Retinal pigment epithelial cell (primary cell): ENCODE results near the gene SLC12A9.

Experiments
- DNase-seq: peaks from one replicate; pipeline ENCODE4 v3.0.0-alpha.2; 2010; ENCODE audit warnings: low read depth
- H3K4me3 ChIP-seq: 2 replicates; pipeline ENCODE4 v1.5.1; 2011; ENCODE audit warnings: mild to moderate bottlenecking, low read length, control low read depth, moderate library complexity
- TF ChIP-seq, protein P1 (sequence below): conservative IDR thresholded peaks from 2 replicates; pipeline ENCODE4 v1.5.1; 2011; ENCODE audit warnings: low read depth, low read length, control low read depth, inconsistent platforms

SLC12A9 gene

DNA sequence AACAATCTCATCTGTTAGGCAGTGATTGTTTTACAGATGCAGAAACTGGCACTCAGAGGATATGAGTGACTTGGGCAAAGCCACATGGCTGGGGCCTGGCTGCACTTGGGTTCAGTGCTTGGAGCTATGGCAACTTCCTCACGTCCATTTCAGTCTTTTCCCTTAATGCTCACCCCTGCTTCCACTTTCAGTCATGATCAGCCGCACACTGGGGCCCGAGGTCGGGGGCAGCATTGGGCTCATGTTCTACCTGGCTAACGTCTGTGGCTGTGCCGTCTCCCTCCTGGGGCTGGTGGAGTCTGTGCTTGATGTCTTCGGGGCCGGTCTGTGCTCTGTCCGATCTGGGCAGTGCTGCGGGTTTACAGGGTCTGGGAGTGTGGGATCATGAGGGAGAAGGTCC, 3.0 kb downstream of the SLC12A9 start:
- H3K4me3 ChIP-seq = no peak overlapping the region
- TF ChIP-seq, protein P1, sequence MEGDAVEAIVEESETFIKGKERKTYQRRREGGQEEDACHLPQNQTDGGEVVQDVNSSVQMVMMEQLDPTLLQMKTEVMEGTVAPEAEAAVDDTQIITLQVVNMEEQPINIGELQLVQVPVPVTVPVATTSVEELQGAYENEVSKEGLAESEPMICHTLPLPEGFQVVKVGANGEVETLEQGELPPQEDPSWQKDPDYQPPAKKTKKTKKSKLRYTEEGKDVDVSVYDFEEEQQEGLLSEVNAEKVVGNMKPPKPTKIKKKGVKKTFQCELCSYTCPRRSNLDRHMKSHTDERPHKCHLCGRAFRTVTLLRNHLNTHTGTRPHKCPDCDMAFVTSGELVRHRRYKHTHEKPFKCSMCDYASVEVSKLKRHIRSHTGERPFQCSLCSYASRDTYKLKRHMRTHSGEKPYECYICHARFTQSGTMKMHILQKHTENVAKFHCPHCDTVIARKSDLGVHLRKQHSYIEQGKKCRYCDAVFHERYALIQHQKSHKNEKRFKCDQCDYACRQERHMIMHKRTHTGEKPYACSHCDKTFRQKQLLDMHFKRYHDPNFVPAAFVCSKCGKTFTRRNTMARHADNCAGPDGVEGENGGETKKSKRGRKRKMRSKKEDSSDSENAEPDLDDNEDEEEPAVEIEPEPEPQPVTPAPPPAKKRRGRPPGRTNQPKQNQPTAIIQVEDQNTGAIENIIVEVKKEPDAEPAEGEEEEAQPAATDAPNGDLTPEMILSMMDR = no peak
- no peak for DNase-seq

DNA sequence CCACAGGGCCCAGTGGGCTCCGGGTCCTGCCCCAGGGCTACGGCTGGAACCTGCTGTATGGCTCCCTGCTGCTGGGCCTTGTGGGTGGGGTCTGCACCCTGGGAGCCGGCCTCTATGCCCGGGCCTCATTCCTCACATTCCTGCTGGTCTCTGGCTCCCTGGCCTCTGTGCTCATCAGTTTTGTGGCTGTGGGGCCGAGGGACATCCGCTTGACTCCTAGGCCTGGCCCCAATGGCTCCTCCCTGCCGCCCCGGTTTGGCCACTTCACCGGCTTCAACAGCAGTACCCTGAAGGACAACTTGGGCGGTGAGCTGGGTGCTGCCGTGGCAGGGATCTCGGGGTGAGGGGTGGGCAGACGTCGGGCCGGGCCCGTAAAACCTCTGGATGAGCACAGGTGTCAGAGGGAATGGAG, 4.4 kb downstream of the SLC12A9 start:
- TF ChIP-seq, protein P1 = no peak
- DNase-seq = no peak
- H3K4me3 ChIP-seq = no peak overlapping the region

DNA sequence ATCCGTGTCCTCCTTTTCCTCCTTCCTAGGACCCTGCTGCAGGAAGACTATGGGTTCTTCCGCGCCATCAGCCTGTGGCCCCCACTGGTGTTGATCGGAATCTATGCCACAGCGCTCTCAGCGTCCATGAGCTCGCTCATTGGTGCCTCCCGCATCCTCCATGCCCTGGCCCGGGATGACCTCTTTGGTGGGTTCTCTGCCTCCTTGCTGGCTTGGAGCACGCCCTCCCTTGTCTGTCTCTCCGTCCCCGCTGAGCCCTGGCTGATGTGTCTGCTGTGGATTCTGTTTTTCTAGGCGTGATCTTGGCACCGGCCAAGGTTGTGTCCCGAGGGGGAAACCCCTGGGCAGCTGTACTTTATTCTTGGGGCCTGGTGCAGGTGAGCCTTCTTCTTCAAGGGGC, 7.3 kb downstream of the SLC12A9 start:
- no peak for DNase-seq
- TF ChIP-seq, protein P1 = no peak
- no peak overlapping the region for H3K4me3 ChIP-seq

DNA sequence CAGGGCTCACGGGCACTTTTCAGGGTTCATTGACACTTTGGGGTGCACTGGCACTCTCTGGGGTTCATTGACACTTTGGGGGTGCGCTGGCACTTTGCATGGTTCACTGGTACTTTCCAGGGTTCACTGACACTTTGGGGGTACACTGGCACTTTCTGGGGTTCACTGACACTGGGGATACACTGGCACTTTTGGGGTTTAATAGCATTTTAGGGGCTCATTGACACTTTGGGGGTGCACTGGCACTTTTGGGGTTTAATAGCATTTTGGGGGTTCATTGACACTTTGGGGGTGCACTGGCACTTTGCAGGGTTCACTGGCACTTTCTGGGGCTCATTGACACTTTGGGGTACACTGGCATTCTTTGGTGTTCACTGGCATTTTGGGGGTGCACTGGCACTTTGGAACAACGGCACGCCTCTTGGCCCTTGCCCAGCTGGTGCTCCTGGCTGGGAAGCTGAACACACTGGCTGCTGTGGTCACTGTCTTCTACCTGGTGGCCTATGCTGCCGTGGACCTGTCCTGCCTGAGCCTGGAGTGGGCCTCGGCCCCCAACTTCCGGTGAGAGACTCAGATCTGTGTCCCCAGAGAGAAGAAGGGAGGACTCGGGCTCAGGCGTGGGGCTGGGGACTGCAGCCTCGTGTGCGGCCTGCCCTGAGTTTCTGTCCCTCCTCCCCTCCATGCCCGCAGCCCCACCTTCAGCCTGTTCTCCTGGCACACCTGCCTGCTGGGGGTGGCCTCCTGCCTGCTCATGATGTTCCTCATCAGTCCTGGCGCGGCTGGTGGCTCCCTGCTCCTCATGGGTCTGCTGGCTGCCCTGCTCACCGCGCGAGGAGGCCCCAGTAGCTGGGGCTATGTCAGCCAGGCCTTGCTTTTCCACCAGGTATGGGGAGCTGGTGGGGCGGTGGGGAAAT, 8.4 kb downstream of the SLC12A9 start:
- DNase-seq = no peak
- H3K4me3 ChIP-seq = no peak overlapping the region
- TF ChIP-seq, protein P1 = no peak

DNA sequence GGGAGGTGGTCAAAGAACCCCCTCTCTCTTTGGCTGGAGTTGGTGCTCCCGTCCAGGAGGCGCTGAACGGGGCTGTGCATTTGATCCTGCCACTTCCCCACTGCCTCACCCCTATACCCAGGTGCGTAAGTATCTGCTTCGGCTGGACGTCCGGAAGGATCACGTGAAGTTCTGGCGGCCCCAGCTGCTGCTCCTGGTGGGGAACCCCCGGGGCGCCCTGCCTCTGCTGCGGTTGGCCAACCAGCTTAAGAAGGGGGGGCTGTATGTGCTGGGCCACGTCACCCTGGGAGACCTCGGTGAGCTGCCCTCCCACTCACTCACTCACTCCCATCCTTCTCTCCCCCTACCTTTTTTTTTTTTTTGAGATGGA, 9.1 kb downstream of the SLC12A9 start:
- TF ChIP-seq, protein P1 = no peak
- no peak overlapping the region for H3K4me3 ChIP-seq
- no peak for DNase-seq

DNA sequence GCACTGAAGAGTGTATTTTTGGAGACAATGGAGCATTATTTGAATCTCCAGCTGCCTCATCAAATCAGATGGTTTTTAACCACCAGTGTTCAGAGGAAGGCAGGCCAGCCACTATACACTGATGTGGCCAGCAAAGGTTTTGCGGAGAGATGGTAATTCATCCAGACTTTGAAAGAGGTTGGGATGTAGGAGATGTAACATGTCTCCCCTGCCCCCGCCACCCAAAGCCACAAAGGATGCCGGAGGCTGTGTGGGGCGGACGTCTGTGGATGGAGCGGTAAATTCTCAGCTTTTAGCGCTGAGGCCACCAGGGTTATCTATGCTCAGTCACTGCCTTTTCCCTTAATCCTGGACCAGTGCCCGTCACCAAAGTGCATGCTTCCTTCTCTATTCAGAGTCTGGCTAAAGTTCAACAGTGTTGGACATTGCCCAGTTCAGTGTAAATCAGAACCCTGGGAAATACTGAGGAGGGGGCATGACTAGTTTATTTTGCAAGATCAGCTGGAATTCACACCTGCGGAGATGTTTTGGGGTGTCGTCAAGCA, 11.0 kb downstream of the SLC12A9 start:
- DNase-seq = no peak
- TF ChIP-seq, protein P1 = no peak
- no peak overlapping the region for H3K4me3 ChIP-seq
